ENCODE measurements around the gene TTLL3.

- no peak for TF ChIP-seq POLR2AphosphoS5 (IDR thresholded peaks at IDR 0.05; ENCODE audit: low read depth, low read length)
- TF ChIP-seq REST (IDR thresholded peaks at IDR 0.05; ENCODE audit: insufficient read depth in 1 of 2, low read depth in 2 of 2, low read length in 2 of 2): no peak
Observed at GRCh38 chr3:9780910-9781309, 29.2 kb upstream of the TTLL3 start.
